ENCODE data around the gene STX16. TPM values are rescaled to one million over a fixed set of nuclear protein-coding genes. Genes with fewer than 3 reads are reported as not detected.
A peak's percentile ranks its signal among the peaks of the same experiment; 100 is the strongest.
"Not testable (repeated sequence)": the region's sequence is repeated elsewhere in the genome, so short reads cannot be mapped to it uniquely, and the experiment has no call there.

The STX16 gene
- total RNA-seq, 1 experiment from 2014 or later = 97.0 TPM

DNA sequence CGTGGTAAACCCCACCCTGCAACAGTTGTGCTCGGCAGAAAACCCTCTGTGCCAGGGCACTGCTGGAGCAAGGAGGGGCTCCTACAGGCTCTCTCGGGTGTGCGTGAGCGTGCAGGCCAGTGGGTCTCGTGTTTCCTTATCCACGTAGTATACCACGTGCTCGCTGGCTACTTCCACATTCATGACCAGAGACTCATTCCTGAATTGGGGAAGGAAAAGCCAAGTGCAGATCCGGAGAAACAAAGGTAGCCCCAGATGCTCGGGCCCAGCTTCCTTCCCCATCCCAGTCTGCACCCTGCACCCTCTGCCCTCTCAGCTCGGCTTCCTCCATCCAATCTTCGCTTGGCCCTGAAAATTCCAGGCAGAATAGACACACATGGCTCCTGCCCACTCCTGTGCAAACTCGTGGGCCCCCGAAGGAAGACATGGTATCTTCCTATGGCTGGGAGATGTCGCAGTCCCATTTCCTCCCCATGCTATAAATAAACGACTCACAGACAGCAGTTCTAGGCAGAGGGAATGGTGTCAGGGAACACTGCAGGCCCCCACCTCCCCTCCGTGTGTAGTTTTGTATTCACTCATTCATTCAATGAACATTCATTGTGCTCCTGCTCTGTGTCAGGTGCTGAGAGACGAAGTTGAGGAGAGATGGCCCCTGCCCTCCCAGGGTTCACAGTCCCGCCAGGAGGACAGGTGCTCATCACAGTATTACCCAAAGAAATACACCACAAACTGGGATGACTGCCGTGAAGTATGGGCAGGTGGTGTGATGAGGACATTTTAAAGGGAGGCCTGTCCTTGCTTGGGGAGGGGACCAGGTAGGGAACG, 71.1 kb downstream of the STX16 start:
- BruUV-seq (replicated peaks) = no TSS peak

GRCh38 chr20:58722877-58723627, 72.0 kb downstream of the STX16 start:
- Mint-ChIP-seq H3K27ac (ENCODE audit: unreplicated experiment) (no peak overlapping the region), H3K4me3 (ENCODE audit: unreplicated experiment) (no peak overlapping the region), H3K4me1 (ENCODE audit: low read depth, unreplicated experiment) (no peaks in the 10 kb centered on the region), H3K9me3 (ENCODE audit: unreplicated experiment) (peaks cover 9% of the 10 kb centered on the region), H3K36me3 (ENCODE audit: insufficient read depth, unreplicated experiment) (no peaks in the 10 kb centered on the region), H3K27me3 (ENCODE audit: insufficient read depth, unreplicated experiment) (peaks cover 46% of the 10 kb centered on the region)
- no peaks in the 10 kb centered on the region for H3K36me3 ChIP-seq (ENCODE audit: control insufficient read depth, insufficient read depth, low read length)
- peak in 1 of 2 experiments; percentile 35 for DNase-seq
- intact Hi-C loops (cut with micrococcal nuclease; ENCODE audit: unreplicated experiment) = no loop called here
- CTCF ChIA-PET = no interaction called here
- TF ChIP-seq, protein P1, sequence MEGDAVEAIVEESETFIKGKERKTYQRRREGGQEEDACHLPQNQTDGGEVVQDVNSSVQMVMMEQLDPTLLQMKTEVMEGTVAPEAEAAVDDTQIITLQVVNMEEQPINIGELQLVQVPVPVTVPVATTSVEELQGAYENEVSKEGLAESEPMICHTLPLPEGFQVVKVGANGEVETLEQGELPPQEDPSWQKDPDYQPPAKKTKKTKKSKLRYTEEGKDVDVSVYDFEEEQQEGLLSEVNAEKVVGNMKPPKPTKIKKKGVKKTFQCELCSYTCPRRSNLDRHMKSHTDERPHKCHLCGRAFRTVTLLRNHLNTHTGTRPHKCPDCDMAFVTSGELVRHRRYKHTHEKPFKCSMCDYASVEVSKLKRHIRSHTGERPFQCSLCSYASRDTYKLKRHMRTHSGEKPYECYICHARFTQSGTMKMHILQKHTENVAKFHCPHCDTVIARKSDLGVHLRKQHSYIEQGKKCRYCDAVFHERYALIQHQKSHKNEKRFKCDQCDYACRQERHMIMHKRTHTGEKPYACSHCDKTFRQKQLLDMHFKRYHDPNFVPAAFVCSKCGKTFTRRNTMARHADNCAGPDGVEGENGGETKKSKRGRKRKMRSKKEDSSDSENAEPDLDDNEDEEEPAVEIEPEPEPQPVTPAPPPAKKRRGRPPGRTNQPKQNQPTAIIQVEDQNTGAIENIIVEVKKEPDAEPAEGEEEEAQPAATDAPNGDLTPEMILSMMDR (IDR thresholded peaks at IDR 0.05; ENCODE audit: insufficient read depth in 1 of 2, low read depth in 1 of 2, low read length in 1 of 2, severe bottlenecking in 1 of 2, unreplicated experiment in 1 of 2) = no peak
- no peak overlapping the region for H3K4me3 ChIP-seq (ENCODE audit: low read depth, low read length)
- peaks cover 6% of the 10 kb centered on the region for H3K27me3 ChIP-seq (replicated peaks; ENCODE audit: control insufficient read depth, insufficient read depth, low read length)
- POLR2A ChIA-PET = no interaction called here
- H3K9me3 ChIP-seq = peaks cover 9% of the 10 kb centered on the region; the same call in 1 of the 2 replicates
- no peaks in the 10 kb centered on the region for H3K4me1 ChIP-seq
- BruUV-seq (replicated peaks) = no TSS peak

More for the DNA sequence above, 71.1 kb downstream of the STX16 start:
- Mint-ChIP-seq H3K27me3 (ENCODE audit: insufficient read depth, unreplicated experiment) (peaks cover 45% of the 10 kb centered on the region), H3K9me3 (ENCODE audit: unreplicated experiment) (peaks cover 9% of the 10 kb centered on the region), H3K4me3 (ENCODE audit: unreplicated experiment) (no peak overlapping the region), H3K27ac (ENCODE audit: unreplicated experiment) (no peak overlapping the region), H3K4me1 (ENCODE audit: low read depth, unreplicated experiment) (no peaks in the 10 kb centered on the region), H3K36me3 (ENCODE audit: insufficient read depth, unreplicated experiment) (peaks cover 3% of the 10 kb centered on the region)
- ChIA-PET CTCF (no interaction called here), POLR2A (no interaction called here)
- no peaks in the 10 kb centered on the region for H3K4me1 ChIP-seq
- peak in 1 of 2 experiments; percentile 30 for DNase-seq
- TF ChIP-seq, protein P1 (IDR thresholded peaks at IDR 0.05; ENCODE audit: insufficient read depth in 1 of 2, low read depth in 1 of 2, low read length in 1 of 2, severe bottlenecking in 1 of 2, unreplicated experiment in 1 of 2) = no peak
- peaks cover 9% of the 10 kb centered on the region; the same call in 1 of the 2 replicates for H3K9me3 ChIP-seq
- H3K36me3 ChIP-seq (ENCODE audit: control insufficient read depth, insufficient read depth, low read length) = no peaks in the 10 kb centered on the region
- intact Hi-C loops (cut with micrococcal nuclease; ENCODE audit: unreplicated experiment) = no loop called here
- H3K27me3 ChIP-seq (replicated peaks; ENCODE audit: control insufficient read depth, insufficient read depth, low read length) = peaks cover 6% of the 10 kb centered on the region
- no peak overlapping the region for H3K4me3 ChIP-seq (ENCODE audit: low read depth, low read length)

DNA sequence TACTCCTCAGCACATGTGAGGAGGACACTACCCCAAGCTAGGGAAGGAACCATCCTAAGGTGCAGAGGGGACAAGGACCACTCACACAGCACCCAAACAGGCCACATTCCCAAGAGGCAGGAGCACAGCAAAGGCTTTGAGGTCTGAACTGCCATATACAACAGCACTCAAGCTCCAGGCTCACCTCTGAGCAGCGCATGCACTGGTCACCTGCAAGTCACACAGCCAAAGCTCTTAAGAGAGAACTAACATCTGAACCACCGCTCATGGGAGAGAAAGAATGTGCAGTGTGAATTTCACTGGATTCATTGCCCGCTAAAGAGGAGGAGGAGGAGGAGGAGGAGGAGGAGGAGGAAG, 72.5 kb downstream of the STX16 start:
- CTCF ChIA-PET = no interaction called here
- peaks cover 46% of the 10 kb centered on the region for H3K27me3 Mint-ChIP-seq (ENCODE audit: insufficient read depth, unreplicated experiment)

GRCh38 chr20:58726156-58726555, 75.1 kb downstream of the STX16 start:
- H3K36me3 Mint-ChIP-seq (ENCODE audit: insufficient read depth, unreplicated experiment); H3K27ac Mint-ChIP-seq (ENCODE audit: unreplicated experiment); H3K4me3 ChIP-seq (ENCODE audit: low read depth, low read length); DNase-seq; H3K9me3 ChIP-seq; H3K9me3 Mint-ChIP-seq (ENCODE audit: unreplicated experiment); H3K4me1 Mint-ChIP-seq (ENCODE audit: low read depth, unreplicated experiment); H3K27me3 ChIP-seq (replicated peaks; ENCODE audit: control insufficient read depth, insufficient read depth, low read length); H3K4me1 ChIP-seq; CTCF ChIA-PET; BruUV-seq (replicated peaks); POLR2A ChIA-PET; H3K4me3 Mint-ChIP-seq (ENCODE audit: unreplicated experiment); H3K36me3 ChIP-seq (ENCODE audit: control insufficient read depth, insufficient read depth, low read length); intact Hi-C loops (cut with micrococcal nuclease; ENCODE audit: unreplicated experiment): not testable (repeated sequence)
- peaks cover 50% of the 10 kb centered on the region for H3K27me3 Mint-ChIP-seq (ENCODE audit: insufficient read depth, unreplicated experiment)

More for the DNA sequence above, 72.5 kb downstream of the STX16 start:
- POLR2A ChIA-PET = no interaction called here
- BruUV-seq (replicated peaks) = no TSS peak
- H3K4me3 ChIP-seq (ENCODE audit: low read depth, low read length) = no peak overlapping the region
- peaks cover 6% of the 10 kb centered on the region for H3K27me3 ChIP-seq (replicated peaks; ENCODE audit: control insufficient read depth, insufficient read depth, low read length)
- no peaks in the 10 kb centered on the region for H3K4me1 ChIP-seq
- no peaks in the 10 kb centered on the region for H3K4me1 Mint-ChIP-seq (ENCODE audit: low read depth, unreplicated experiment)
- H3K9me3 Mint-ChIP-seq (ENCODE audit: unreplicated experiment) = peaks cover 9% of the 10 kb centered on the region
- no peak overlapping the region for H3K4me3 Mint-ChIP-seq (ENCODE audit: unreplicated experiment)
- no peaks in the 10 kb centered on the region for H3K36me3 Mint-ChIP-seq (ENCODE audit: insufficient read depth, unreplicated experiment)
- H3K27ac Mint-ChIP-seq (ENCODE audit: unreplicated experiment) = no peak overlapping the region
- peak in 1 of 2 experiments; percentile 38 for DNase-seq
- peaks cover 9% of the 10 kb centered on the region; the same call in 1 of the 2 replicates for H3K9me3 ChIP-seq
- TF ChIP-seq, protein P1 (IDR thresholded peaks at IDR 0.05; ENCODE audit: insufficient read depth in 1 of 2, low read depth in 1 of 2, low read length in 1 of 2, severe bottlenecking in 1 of 2, unreplicated experiment in 1 of 2) = no peak
- H3K36me3 ChIP-seq (ENCODE audit: control insufficient read depth, insufficient read depth, low read length) = no peaks in the 10 kb centered on the region
- intact Hi-C loops (cut with micrococcal nuclease; ENCODE audit: unreplicated experiment) = no loop called here
